ENCODE results near the gene PCIF1.

DNA sequence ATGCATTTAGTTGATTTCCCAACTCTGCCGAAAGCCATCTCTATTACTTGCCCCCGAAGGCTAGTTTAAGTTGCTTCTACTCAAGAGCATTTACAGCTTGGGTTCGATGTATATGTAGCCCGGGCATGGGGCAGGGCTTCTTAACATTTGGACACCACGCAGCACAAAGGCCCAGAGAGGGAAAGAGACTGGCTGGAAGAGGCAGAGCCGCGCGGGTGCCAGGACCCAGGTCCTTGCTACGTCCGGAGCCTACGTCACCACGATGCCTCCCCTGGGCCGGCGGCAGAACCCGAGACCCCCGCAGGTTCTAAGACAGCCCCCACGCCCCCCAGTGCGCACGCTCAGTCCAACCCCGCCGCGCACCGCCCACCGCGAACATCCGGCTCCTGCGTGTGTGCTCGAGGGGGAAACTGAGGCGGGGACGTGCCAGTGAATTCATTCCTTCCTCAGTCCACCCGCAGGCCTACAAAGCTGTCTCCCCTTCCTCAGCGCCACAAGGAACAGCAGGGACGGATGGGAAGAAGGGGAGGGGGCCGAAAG is 367 bp upstream of the PCIF1 start:
- TF ChIP-seq CTCF (IDR thresholded peaks at IDR 0.05 in 4 of 5, conservative IDR thresholded peaks at IDR 0.05 in 1 of 5) (no peak), POLR2A (IDR thresholded peaks at IDR 0.05) (no peak)

Data from gastrocnemius medialis (tissue), 4 donors.